ENCODE results near the gene ADISSP.

The ADISSP gene

GRCh38 chr20:3767427-3768341, at the start of gene ADISSP:
Gene ADISSP, minus strand, starts transcription at chr20:3767753. Its CDS starts 7,653 bp downstream, at chr20:3760100.
- DNase-seq = peak; percentile 97

DNA sequence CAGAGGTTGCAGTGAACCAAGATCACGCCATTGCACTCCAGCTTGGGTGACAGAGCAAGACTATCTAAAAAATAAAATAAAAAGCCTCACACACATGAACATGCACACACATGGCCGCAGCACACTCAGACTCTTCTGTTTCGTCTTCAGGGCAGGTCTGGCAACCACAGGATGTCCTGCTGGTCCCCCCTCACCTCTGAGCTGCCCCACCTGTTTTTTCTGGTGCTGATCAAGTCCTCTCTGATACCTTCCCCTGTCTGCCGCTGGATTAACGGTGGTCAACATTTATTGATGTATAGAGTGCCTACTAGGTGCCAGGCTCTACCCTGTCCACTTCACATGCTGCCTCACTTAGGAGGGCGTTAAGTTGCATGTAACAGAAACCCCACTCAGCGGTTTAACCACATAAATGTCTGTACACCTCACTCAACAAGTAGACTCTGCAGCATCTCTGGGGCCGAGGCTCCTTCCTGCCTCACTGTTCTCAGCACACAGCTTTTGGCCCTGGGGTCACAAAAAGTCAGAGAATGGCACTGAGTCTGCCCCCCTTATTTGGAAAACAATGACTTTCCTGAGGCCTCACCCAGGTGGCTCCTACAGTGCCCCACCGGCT, 48.3 kb upstream of the ADISSP start:
- DNase-seq = no peak

DNA sequence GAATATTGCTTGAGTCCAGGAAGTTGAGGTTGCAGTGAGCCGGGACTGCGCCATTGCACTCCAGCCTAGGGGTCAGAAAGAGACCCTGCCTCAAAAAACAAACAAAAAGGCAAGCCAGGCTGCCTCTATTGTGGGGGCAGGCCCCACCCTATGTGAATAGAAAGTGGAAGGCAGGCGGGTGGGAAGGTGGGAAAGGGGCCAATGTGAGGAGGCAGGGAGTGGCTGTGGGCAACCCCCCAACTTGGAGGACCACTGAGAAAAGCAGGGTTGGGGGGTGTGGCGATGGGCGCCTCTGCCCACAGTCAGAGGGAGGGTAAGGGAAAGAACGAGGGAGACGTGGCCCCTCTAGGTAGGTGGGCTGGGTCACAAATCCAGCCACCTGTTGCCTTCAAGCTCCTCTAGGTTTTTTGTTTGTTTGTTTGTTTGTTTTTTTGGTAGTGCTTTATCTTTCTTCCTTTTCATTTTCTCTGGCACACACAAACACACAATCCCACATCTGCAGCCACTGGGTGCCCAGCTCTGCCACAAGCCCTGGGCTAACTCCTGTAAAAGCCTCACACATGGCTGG, 47.5 kb upstream of the ADISSP start:
- no peak for DNase-seq

DNA sequence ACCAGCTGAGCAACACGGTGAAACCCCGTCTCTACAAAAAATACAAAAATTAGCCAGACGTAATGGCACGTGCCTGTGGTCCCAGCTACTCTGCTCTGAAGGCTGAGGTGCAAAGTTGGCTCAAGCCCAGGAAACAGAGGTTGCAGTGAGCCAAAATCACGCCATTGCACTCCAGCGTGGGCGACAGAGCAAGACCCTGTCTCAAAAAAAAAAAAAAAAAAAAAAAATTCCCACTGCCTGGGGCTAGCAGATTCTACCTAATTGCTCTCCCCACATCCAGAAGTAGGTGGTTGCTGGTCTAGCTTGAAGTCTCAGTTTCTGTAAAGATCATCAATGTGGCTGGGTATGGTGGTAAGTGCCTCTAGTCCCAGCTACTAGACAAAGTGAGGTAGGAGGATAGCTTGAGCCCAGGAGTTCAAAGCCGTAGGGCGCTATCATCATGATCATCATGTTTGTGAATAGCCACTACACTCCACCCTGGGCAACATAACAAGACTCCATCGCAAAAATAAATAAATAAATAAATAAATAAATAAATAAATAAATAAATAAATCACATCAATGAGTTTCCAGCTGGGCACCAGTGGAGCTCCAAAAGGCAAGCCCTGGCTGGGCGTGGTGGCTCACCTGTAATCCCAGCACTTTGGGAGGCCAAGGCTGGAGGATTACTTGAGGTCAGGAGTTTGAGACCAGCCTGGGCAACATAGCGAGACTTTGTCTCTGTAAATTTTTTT, 46.5 kb upstream of the ADISSP start:
- no peak for DNase-seq

DNA sequence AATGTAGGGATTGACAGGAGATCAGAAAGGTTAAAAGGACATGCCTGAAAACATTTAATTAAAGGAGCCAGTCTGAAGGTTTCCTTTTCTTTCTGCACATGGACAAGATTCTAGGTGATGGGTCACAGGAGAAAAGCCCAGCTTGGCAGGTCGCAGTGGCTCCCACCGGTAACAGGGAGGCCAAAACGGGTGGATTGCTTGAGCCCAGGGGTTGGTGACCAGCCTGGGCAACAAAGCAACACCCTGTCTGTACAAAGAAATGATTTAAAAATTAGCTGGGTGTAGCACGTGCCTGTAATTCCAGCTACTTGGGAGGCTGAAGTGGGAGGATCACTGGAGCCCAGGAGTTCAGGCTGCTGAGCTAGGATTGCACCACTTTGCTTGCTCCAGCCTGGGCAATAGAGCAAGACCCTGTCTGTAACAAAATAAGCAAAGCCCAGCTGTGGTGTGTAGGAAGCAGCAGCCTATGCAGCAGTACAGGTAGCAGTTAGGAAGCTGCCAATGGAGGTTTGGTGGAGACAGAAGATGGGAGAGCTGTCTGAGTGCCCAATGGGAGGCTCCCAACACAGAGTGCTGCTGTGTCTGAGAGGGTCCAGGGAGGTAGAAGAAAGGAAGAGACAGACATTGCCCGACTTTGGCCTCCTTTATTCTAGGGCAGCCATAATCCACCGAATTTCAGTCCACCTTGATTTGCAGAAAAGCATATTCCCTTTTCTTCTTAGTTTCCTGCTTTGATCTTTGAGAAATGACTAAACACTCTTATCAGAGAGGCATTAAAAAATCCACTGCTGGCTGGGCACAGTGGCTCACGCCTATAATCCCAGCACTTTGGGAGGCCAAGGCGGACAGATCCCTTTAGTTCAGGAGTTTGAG, 45.7 kb upstream of the ADISSP start:
- DNase-seq = no peak

- no peak for DNase-seq
Measured at GRCh38 chr20:3812259-3812681, 44.7 kb upstream of the ADISSP start.

DNA sequence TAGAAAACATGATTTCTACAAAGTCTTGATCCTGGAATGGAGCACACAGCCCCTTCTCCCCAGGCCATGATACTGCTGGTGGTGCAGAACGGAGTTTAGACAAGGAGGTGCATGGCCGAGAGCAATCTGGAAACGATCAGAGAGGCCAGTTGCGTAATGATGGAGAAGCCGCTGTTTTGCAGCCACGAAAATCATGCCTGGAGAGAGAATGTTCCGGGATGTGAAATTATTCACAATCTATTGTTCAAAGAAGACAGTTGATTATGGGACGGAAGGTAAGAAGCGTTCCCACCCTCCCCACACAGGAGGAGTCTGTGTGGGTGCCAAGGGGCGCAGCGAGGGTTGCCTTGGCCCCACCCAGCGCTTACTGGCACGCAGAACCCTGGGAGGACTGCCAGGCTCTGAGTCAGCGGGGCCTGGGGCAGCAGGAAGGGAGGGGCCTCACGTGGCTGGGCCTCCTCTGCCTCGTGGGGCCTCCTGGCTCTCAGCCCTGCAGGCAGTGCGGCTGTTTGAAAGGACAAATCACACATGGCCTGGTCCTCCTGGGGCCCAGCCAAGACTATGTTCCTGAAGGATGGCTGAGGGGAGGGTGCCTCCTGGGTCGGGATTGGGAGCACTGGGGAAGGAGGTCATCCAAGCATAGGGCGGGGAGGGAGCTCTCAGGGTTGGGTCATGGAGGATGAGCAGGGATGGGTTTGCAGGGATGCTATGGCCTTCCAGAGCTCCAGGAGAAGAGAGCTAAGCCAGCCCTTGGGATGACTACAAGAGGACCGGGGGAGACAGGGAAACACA, 44.1 kb upstream of the ADISSP start:
- peak; percentile 99 for DNase-seq

- DNase-seq = no peak
Measured at GRCh38 chr20:3808544-3808943, 41.0 kb upstream of the ADISSP start.

GRCh38 chr20:3804781-3805180, 37.2 kb upstream of the ADISSP start:
- DNase-seq = no peak

GRCh38 chr20:3804254-3804751, 36.8 kb upstream of the ADISSP start:
- no peak for DNase-seq

- no peak for DNase-seq
Measured at GRCh38 chr20:3803854-3804253, 36.3 kb upstream of the ADISSP start.

DNA sequence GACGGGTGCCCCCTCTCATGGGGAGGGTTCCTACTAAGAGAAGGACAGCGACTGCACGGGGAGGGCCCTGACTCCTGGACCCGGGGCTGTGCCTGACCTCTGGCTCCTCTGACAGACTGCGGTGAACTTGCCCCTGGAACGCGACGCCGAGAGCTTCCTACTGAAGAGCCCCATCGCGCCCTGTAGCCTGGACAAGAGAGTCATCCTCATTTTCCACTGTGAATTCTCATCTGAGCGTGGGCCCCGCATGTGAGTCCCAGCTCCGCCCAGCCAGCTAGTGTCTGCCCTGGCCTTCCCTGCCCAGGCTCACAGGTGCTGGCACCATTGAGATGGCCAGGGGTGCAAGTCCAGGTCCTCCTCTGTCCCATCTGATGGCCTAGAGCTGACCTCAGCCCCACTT, 35.7 kb upstream of the ADISSP start:
- DNase-seq = no peak

DNA sequence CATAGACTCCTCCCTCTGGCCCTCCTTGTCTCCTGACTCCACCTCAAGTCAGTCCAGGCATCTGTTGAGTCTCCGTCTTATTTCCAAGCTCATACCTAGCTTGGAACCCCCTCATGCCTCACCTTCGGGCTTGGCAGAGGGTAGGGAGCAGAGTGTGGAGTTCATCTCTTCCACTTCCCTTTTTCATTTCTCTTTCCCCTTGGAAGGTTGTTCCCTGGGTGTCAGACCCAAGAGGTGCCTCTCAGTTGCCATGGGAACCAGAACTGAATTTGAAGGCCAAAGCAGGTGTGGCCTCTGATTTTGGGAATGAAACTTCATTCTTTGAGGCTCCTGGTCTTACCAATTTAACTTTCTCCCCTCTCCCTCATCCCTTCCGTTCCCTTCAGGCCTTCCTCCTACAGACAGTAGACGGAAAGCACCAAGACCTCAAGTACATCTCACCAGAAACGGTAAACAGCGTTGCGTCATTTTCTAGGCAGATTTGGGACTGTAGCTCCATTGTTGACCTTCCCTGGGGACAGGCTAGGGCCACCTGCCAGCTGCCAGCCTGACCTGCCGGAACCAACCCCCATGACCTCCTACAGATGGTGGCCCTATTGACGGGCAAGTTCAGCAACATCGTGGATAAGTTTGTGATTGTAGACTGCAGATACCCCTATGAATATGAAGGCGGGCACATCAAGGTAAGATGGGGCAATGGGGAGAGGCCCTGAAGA, 35.1 kb upstream of the ADISSP start:
- DNase-seq = no peak

DNA sequence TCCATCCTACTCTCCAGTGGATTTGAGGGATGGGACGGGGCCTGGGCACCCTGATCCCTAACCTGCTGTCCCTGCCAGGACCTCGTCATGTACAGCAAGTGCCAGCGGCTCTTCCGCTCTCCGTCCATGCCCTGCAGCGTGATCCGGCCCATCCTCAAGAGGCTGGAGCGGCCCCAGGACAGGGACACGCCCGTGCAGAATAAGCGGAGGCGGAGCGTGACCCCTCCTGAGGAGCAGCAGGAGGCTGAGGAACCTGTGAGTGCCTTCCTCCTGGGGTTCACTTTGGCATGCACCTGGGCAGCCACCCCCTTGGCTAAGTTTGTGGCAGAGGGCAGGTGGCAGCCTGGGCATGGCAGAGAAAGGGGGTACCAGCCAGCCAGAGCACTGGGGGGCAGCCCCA, 34.3 kb upstream of the ADISSP start:
- DNase-seq = no peak

DNA sequence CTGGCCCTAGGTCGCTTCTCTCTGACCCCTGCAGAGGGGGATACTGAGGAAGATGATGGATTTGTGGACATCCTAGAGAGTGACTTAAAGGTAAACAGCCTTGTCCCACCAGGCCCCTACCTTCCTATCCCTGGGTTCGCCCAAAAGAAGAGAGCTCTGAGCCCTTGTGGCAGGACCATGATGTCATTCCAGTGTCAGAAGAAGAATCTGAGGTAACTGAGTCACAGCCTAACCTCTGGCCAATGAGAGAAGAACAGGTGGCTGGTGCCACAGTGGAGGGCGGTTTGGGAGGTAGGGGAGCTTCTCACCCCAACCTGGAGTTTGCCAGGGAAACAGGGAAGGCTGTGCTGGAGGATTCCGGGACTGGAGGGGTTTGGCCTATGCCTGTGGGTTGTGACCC, 33.7 kb upstream of the ADISSP start:
- DNase-seq = no peak

DNA sequence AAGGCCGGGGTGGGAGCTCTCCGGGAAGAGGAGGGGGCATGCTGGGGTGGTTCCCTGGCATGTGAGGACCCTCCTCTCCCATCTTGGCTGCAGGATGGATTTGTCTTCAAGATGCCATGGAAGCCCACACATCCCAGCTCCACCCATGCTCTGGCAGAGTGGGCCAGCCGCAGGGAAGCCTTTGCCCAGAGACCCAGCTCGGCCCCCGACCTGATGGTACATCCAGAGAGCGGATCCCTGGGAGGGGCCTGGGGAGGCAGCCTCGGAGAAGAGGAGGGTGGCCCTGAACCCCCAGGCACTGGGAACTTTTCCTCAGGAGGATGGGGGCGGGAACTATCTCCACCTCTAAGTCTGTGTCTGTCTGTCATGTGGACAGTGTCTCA, 33.3 kb upstream of the ADISSP start:
- DNase-seq = no peak

GRCh38 chr20:3800256-3800877, 32.8 kb upstream of the ADISSP start:
- DNase-seq = no peak

DNA sequence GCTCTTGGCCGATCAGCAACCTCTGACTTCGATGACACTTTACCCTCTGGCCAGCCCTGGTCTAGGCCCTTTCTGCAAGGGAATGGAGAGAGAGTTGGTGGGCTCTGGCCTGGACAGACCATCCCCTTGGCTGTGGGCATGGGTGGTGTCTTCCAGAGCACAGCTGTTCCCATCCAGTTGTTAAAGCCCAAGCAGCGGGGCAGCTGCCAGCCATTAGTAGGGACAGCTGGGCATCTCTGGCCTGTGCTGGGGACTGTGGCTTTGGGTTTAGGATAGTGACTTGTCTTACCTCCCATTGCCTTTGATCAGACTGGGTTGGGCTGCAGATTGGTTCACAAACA, 31.3 kb upstream of the ADISSP start:
- no peak for DNase-seq

- no peak for DNase-seq
Measured at GRCh38 chr20:3798373-3798768, 30.8 kb upstream of the ADISSP start.

All from GOT3 (cell line).